Colonic mucosa (tissue), 4 donors: ENCODE data around the gene SYDE2. TPM values are rescaled to one million over a fixed set of nuclear protein-coding genes. Genes with fewer than 3 reads are reported as not detected.

ENCODE experiments used
- DNase-seq: peaks from one replicate; pipeline ENCODE4 v3.0.0-alpha.2; 2020
- H3K27ac ChIP-seq: fragments of 200-600 bp; one replicate; pipeline ENCODE4 v1.8.0; 2021
- H3K27me3 ChIP-seq: fragments of 200-600 bp; one replicate; pipeline ENCODE4 v1.8.0; 2021
- H3K36me3 ChIP-seq: fragments of 200-600 bp; one replicate; pipeline ENCODE4 v1.8.0; 2021
- H3K4me1 ChIP-seq: fragments of 200-600 bp; one replicate; pipeline ENCODE4 v1.8.0; 2021; ENCODE audit warnings: mild to moderate bottlenecking
- H3K4me3 ChIP-seq: fragments of 200-600 bp; one replicate; pipeline ENCODE4 v1.8.0; 2021
- H3K9ac ChIP-seq, 2 donors: one replicate each; pipeline ENCODE4 v1.7.0; 2013; ENCODE audit warnings: control low read depth in 2 of 2, low read depth in 2 of 2, low read length in 2 of 2
- H3K9me3 ChIP-seq: fragments of 200-600 bp; one replicate; pipeline ENCODE4 v1.8.0; 2021
- CTCF ChIP-seq: fragments of 200-600 bp; IDR thresholded peaks from one replicate; pipeline ENCODE4 v1.8.0; 2022; ENCODE audit warnings: antibody characterized with exemption, mild to moderate bottlenecking
- intact Hi-C: fragments of 100-400 bp; cut with DNase I; formaldehyde crosslinking; loops from one replicate; pipeline ENCODE4 v1.14.1; 2022
- total RNA-seq, 2 donors: library from RNA; stranded (reverse); fragmentation: NEBNext Ultra II Directional in 1 of 2; extraction: Animal tissue kit (Norgen Biotek cat#: 25700) in 1 of 2; gene quantifications; one replicate each; pipeline ENCODE4 v1.2.1, GENCODE V29; 2021
- donor health status: healthy.
- donor health status: DM: no; HTN: no; CAD: no.
- donor health status: DM: no; HTN: no; CAD: no.

The SYDE2 gene
- total RNA-seq, 2 donors from 2014 or later: 6.5 to 14.6 TPM

DNA sequence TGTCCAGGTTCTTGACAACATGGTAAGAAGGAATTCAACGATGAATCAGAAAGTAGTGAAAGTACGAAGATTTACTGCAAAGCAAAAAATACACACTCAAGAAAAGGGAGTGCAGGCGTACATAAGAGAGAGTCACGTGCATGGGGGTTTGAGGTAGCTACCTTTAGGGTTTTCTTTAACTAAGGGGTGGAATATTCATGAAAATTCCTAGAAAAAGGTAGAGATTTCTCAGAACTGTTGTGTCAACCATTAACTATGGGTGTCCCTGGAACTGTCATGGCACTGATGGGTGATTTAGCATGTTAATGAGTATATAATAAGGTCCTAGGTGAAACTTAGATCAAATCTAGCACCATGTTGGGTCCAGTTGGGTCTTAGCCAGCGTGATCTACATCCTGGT lies 22.5 kb upstream of the SYDE2 start:
- Histone ChIP-seq H3K4me1 (peaks cover 6% of the 10 kb centered on the region), H3K36me3 (no peaks in the 10 kb centered on the region), H3K9ac (no peak overlapping the region), H3K4me3 (no peak overlapping the region), H3K9me3 (no peaks in the 10 kb centered on the region), H3K27me3 (no peaks in the 10 kb centered on the region), H3K27ac (no peak overlapping the region)
- no peak for TF ChIP-seq CTCF
- intact Hi-C loops: no loop called here
- DNase-seq: no peak

DNA sequence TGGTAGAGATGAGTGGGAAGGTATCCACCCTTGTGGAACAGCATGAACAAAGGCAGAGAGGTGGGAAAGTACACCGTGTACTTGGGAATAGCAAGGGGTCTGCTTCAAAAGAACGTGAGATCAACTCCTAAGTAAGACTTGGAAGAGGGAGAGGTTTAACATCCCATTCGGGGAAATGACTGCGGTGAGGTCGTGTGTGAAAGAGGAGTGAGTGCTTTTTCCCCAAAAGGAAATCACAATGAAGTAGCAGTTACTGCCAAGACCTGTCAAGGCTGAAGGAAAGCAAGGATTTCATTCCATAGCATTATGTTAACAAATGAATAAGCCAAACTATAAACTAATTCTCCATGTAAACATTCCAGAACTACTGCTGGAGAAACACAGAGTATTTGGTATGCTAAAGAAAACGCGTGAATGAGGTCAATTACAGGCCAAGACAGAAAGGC lies 20.0 kb upstream of the SYDE2 start:
- DNase-seq: no peak
- Histone ChIP-seq H3K9ac (no peak overlapping the region), H3K36me3 (no peaks in the 10 kb centered on the region), H3K27me3 (no peaks in the 10 kb centered on the region), H3K9me3 (no peaks in the 10 kb centered on the region), H3K27ac (no peak overlapping the region), H3K4me3 (no peak overlapping the region), H3K4me1 (peaks cover 6% of the 10 kb centered on the region)
- intact Hi-C loops: no loop called here
- TF ChIP-seq CTCF: no peak

- intact Hi-C loops: no loop called here
- no peak for TF ChIP-seq CTCF
- Histone ChIP-seq H3K27ac (no peak overlapping the region), H3K27me3 (no peaks in the 10 kb centered on the region), H3K9me3 (no peaks in the 10 kb centered on the region), H3K9ac (no peak overlapping the region), H3K4me1 (peaks cover 6% of the 10 kb centered on the region), H3K4me3 (no peak overlapping the region), H3K36me3 (no peaks in the 10 kb centered on the region)
- no peak for DNase-seq
Observed at GRCh38 chr1:85219853-85220610, 19.2 kb upstream of the SYDE2 start.

DNA sequence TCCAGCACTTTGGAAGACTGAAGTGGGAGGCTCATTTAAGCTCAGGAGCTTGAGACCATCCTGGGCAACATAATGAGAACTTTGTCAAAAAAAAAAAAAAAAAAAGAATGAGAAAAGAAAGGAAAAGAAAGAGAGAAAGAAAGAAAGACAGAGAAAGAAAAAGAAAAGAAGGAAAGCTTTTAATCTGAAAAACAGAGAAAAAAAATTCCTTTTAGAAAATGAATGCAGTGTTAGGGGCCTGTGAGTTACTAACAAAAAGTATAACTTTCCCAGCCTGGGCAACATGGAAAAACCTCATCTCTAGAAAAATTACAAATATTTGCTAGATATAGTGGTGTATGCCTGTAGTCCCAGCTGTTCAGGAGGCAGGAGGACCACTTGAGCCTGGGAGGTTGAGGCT lies 15.9 kb upstream of the SYDE2 start:
- intact Hi-C loops: no loop called here
- H3K4me3 ChIP-seq: no peak overlapping the region
- H3K4me1 ChIP-seq: no peaks in the 10 kb centered on the region
- H3K27ac ChIP-seq: no peak overlapping the region
- no peaks in the 10 kb centered on the region for H3K27me3 ChIP-seq
- H3K9ac ChIP-seq: no peak overlapping the region
- no peak for TF ChIP-seq CTCF
- H3K9me3 ChIP-seq: no peaks in the 10 kb centered on the region
- no peaks in the 10 kb centered on the region for H3K36me3 ChIP-seq
- no peak for DNase-seq

GRCh38 chr1:85214654-85215053 lies 13.8 kb upstream of the SYDE2 start:
- H3K36me3 ChIP-seq: no peaks in the 10 kb centered on the region
- TF ChIP-seq CTCF: no peak
- H3K9ac ChIP-seq: no peak overlapping the region
- intact Hi-C loops: no loop called here
- H3K4me1 ChIP-seq: no peaks in the 10 kb centered on the region
- no peak overlapping the region for H3K4me3 ChIP-seq
- H3K27ac ChIP-seq: no peak overlapping the region
- no peaks in the 10 kb centered on the region for H3K9me3 ChIP-seq
- H3K27me3 ChIP-seq: no peaks in the 10 kb centered on the region
- DNase-seq: no peak
